Left ventricle myocardium inferior (tissue), 1 donor: ENCODE data around the gene CHST10. TPM values are rescaled to one million over a fixed set of nuclear protein-coding genes. Genes with fewer than 3 reads are reported as not detected.

Source experiments
- DNase-seq: peaks from one replicate; pipeline ENCODE4 v3.0.0-alpha.2; 2020
- H3K27ac ChIP-seq: fragments of 200-600 bp; replicated peaks from 2 replicates; pipeline ENCODE4 v1.8.0; 2021
- H3K27me3 ChIP-seq: fragments of 200-600 bp; 2 replicates; pipeline ENCODE4 v1.8.0; 2021; ENCODE audit warnings: low read depth
- H3K36me3 ChIP-seq: fragments of 200-600 bp; 2 replicates; pipeline ENCODE4 v1.8.0; 2021
- H3K4me1 ChIP-seq: fragments of 200-600 bp; 2 replicates; pipeline ENCODE4 v1.8.0; 2021
- H3K4me3 ChIP-seq: fragments of 200-600 bp; 2 replicates; pipeline ENCODE4 v1.8.0; 2021; ENCODE audit warnings: mild to moderate bottlenecking, moderate library complexity
- H3K9me3 ChIP-seq: fragments of 200-600 bp; replicated peaks from 2 replicates; pipeline ENCODE4 v1.8.0; 2021
- intact Hi-C: fragments of 100-400 bp; cut with micrococcal nuclease; formaldehyde crosslinking; loops from one replicate; pipeline ENCODE4 v1.11.0; 2022
- total RNA-seq: library from RNA; stranded (reverse); fragmentation: NEBNext Ultra II Directional; extraction: Animal tissue kit (Norgen Biotek cat#: 25700); gene quantifications from one replicate; pipeline ENCODE4 v1.2.1, GENCODE V29; 2021
- TF ChIP-seq, protein P1 (sequence below): fragments of 200-600 bp; IDR thresholded peaks from 2 replicates; pipeline ENCODE4 v1.8.0; 2021; ENCODE audit warnings: antibody characterized with exemption, mild to moderate bottlenecking, borderline replicate concordance
- donor health status: DM: no; HTN: yes; CAD: no; lungs with severe emphysema.

Gene CHST10
- total RNA-seq, 1 donor from 2014 or later, result 11.6 TPM

GRCh38 chr2:100409461-100409860 lies 8.0 kb downstream of the CHST10 start:
- Histone ChIP-seq H3K4me1 (peaks cover 49% of the 10 kb centered on the region), H3K4me3 (no peak overlapping the region), H3K9me3 (no peaks in the 10 kb centered on the region), H3K27me3 (no peaks in the 10 kb centered on the region), H3K36me3 (peaks cover 20% of the 10 kb centered on the region), H3K27ac (no peak overlapping the region)
- TF ChIP-seq, protein P1, sequence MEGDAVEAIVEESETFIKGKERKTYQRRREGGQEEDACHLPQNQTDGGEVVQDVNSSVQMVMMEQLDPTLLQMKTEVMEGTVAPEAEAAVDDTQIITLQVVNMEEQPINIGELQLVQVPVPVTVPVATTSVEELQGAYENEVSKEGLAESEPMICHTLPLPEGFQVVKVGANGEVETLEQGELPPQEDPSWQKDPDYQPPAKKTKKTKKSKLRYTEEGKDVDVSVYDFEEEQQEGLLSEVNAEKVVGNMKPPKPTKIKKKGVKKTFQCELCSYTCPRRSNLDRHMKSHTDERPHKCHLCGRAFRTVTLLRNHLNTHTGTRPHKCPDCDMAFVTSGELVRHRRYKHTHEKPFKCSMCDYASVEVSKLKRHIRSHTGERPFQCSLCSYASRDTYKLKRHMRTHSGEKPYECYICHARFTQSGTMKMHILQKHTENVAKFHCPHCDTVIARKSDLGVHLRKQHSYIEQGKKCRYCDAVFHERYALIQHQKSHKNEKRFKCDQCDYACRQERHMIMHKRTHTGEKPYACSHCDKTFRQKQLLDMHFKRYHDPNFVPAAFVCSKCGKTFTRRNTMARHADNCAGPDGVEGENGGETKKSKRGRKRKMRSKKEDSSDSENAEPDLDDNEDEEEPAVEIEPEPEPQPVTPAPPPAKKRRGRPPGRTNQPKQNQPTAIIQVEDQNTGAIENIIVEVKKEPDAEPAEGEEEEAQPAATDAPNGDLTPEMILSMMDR, result no peak
- DNase-seq, result no peak
- intact Hi-C loops, result no loop called here

GRCh38 chr2:100408941-100409340 lies 8.5 kb downstream of the CHST10 start:
- no peak for DNase-seq
- no peak overlapping the region for H3K4me3 ChIP-seq
- H3K9me3 ChIP-seq, result no peaks in the 10 kb centered on the region
- TF ChIP-seq, protein P1, result no peak
- H3K27me3 ChIP-seq, result no peaks in the 10 kb centered on the region
- intact Hi-C loops, result no loop called here
- no peak overlapping the region for H3K27ac ChIP-seq
- H3K36me3 ChIP-seq, result peaks cover 22% of the 10 kb centered on the region
- H3K4me1 ChIP-seq, result peaks cover 46% of the 10 kb centered on the region

- Histone ChIP-seq H3K4me1 (peaks cover 42% of the 10 kb centered on the region), H3K4me3 (no peak overlapping the region), H3K9me3 (no peaks in the 10 kb centered on the region), H3K36me3 (peaks cover 28% of the 10 kb centered on the region), H3K27ac (peak overlapping the region; percentile 61), H3K27me3 (no peaks in the 10 kb centered on the region)
- peak; percentile 27 for DNase-seq
- TF ChIP-seq, protein P1, result no peak
- intact Hi-C loops, result no loop called here
Observed at GRCh38 chr2:100408104-100408503, 9.4 kb downstream of the CHST10 start.

GRCh38 chr2:100407563-100407962 lies 9.9 kb downstream of the CHST10 start:
- Histone ChIP-seq H3K4me3 (no peak overlapping the region), H3K4me1 (peaks cover 42% of the 10 kb centered on the region), H3K27ac (peak overlapping the region; percentile 61), H3K27me3 (no peaks in the 10 kb centered on the region), H3K9me3 (no peaks in the 10 kb centered on the region), H3K36me3 (peaks cover 29% of the 10 kb centered on the region)
- DNase-seq, result no peak
- intact Hi-C loops, result no loop called here
- TF ChIP-seq, protein P1, result no peak

DNA sequence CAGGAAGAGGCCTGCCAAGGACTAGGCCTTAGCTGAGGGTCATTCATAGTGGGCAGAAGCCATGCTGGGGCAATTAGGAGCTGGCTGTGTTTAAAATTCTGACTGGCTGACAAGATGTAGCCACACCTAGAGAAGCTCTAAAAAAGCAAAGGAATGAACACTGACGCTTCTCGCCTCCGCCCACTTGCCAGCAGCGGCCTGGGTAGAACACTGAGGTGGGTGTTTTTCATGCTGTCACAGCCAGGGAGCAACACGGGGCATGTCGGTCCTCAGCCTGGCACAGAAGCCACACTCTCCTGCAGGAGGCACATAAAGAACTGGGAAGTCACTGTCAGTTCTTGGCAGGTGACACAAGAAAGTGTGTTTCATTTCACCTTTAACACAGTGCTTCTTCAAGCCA lies 10.4 kb downstream of the CHST10 start:
- Histone ChIP-seq H3K36me3 (peaks cover 34% of the 10 kb centered on the region), H3K4me3 (no peak overlapping the region)
- intact Hi-C loops, result no loop called here

More for the DNA sequence above, 10.4 kb downstream of the CHST10 start:
- peaks cover 41% of the 10 kb centered on the region for H3K4me1 ChIP-seq
- no peaks in the 10 kb centered on the region for H3K27me3 ChIP-seq
- H3K27ac ChIP-seq, result peak overlapping the region; percentile 61
- no peaks in the 10 kb centered on the region for H3K9me3 ChIP-seq
- no peak for DNase-seq
- TF ChIP-seq, protein P1, result no peak
